Stimulated activated naive B cell treated with anti-CD40 and anti-IgM and Interleukin-4, amounts not matched to agents 10 μg/mL and 1 μg/mL and 100 μg/mL, for 72 hours (primary cell): Measurements from ENCODE around the gene DGAT2.

ENCODE experiments used
- ATAC-seq, 2 donors: fragments of 150-1000 bp; cut with Tn5 transposase; replicated peaks; 2 replicates each; pipeline ENCODE4 v1.10.0; 2021; ENCODE audit warnings: moderate library complexity in 1 of 2
- DNase-seq: peaks from one replicate; pipeline ENCODE4 v3.0.0; 2021
- H3K27ac Mint-ChIP-seq: one replicate; pipeline ENCODE4 v1.8.0; 2022; ENCODE audit warnings: mild to moderate bottlenecking, mixed read lengths
- H3K27me3 Mint-ChIP-seq, 2 donors: one replicate each; pipeline ENCODE4 v1.8.0; 2022; ENCODE audit warnings: mixed read lengths in 2 of 2
- H3K36me3 Mint-ChIP-seq, 2 donors: one replicate each; pipeline ENCODE4 v1.8.0; 2022; ENCODE audit warnings: mixed read lengths in 2 of 2, mild to moderate bottlenecking in 1 of 2
- H3K4me1 Mint-ChIP-seq, 2 donors: one replicate each; pipeline ENCODE4 v1.8.0; 2022; ENCODE audit warnings: mixed read lengths in 2 of 2, mild to moderate bottlenecking in 1 of 2
- H3K4me3 Mint-ChIP-seq, 2 donors: one replicate each; pipeline ENCODE4 v1.8.0; 2022; ENCODE audit warnings: mild to moderate bottlenecking in 2 of 2, mixed read lengths in 2 of 2, moderate library complexity in 1 of 2
- H3K9me3 Mint-ChIP-seq, 2 donors: one replicate each; pipeline ENCODE4 v1.8.0; 2022; ENCODE audit warnings: mixed read lengths in 2 of 2, mild to moderate bottlenecking in 1 of 2

The DGAT2 gene

GRCh38 chr11:75765116-75765515, 3.5 kb upstream of the DGAT2 start:
- H3K27ac Mint-ChIP-seq = no peak overlapping the region
- ATAC-seq = no peak
- peaks cover 18 to 22% of the 10 kb centered on the region in 2 donors for H3K4me1 Mint-ChIP-seq
- H3K4me3 Mint-ChIP-seq = no peak overlapping the region
- H3K9me3 Mint-ChIP-seq = no peaks in the 10 kb centered on the region
- peaks cover 0 to 12% of the 10 kb centered on the region in 2 donors for H3K27me3 Mint-ChIP-seq
- DNase-seq = no peak
- H3K36me3 Mint-ChIP-seq = no peaks in the 10 kb centered on the region

GRCh38 chr11:75766443-75767227, 1.9 kb upstream of the DGAT2 start:
- peaks cover 0 to 3% of the 10 kb centered on the region in 2 donors for H3K36me3 Mint-ChIP-seq
- no peak overlapping the region for H3K4me3 Mint-ChIP-seq
- no peak overlapping the region for H3K27ac Mint-ChIP-seq
- peaks cover 0 to 6% of the 10 kb centered on the region in 2 donors for H3K27me3 Mint-ChIP-seq
- H3K9me3 Mint-ChIP-seq = no peaks in the 10 kb centered on the region
- DNase-seq = no peak
- peaks cover 32 to 37% of the 10 kb centered on the region in 2 donors for H3K4me1 Mint-ChIP-seq
- no peak for ATAC-seq

DNA sequence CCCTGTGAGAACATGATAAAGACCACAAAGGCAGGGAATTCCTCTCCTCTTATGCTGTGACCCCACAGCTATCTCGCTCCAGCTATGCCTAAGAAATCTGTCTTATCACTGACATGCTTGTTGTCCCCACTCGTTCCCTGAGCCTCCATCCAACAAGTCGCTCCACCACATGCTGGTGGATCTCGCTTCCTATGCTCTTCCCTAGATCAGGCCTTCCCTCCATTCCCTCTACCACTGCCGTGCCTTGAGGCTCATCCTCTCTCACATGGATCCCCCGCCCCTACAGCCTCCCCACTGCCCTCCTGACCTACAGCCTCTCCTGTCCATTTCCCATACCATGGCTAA, 1.4 kb upstream of the DGAT2 start:
- H3K4me3 Mint-ChIP-seq = peak overlapping the region in 1 of 2 donors; percentile 82
- no peaks in the 10 kb centered on the region for H3K9me3 Mint-ChIP-seq
- peaks cover 37 to 43% of the 10 kb centered on the region in 2 donors for H3K4me1 Mint-ChIP-seq
- no peak for DNase-seq
- peaks cover 0 to 6% of the 10 kb centered on the region in 2 donors for H3K27me3 Mint-ChIP-seq
- peaks cover 0 to 4% of the 10 kb centered on the region in 2 donors for H3K36me3 Mint-ChIP-seq
- H3K27ac Mint-ChIP-seq = peak overlapping the region; percentile 97
- no peak for ATAC-seq

DNA sequence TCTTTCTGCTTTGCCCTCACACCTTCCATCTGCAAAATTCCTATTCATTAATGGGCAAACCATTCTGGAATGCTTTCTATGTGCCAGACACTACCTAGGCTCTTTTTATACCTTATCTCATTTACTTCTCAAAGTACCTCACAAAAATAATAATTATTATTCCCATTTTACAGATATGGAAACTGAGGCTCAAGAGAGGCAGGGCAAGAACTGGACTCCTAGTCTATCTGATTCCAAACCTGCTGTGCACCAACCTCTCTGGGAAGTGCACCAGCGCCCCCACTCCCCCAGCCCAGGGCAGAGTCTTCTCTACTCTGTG, 826 bp upstream of the DGAT2 start:
- Mint-ChIP-seq H3K27ac (peak overlapping the region; percentile 97), H3K27me3 (peaks cover 0 to 6% of the 10 kb centered on the region in 2 donors), H3K4me1 (peaks cover 42 to 48% of the 10 kb centered on the region in 2 donors), H3K36me3 (peaks cover 0 to 9% of the 10 kb centered on the region in 2 donors), H3K9me3 (no peaks in the 10 kb centered on the region), H3K4me3 (peak overlapping the region; percentile 80 to 82)
- ATAC-seq (no peak), DNase-seq (no peak)

- H3K4me1 Mint-ChIP-seq = peaks cover 53 to 62% of the 10 kb centered on the region in 2 donors
- DNase-seq (no peak), ATAC-seq (peak in 1 of 2 donors; percentile 1)
- peak overlapping the region; percentile 82 for H3K27ac Mint-ChIP-seq
- peak overlapping the region; percentile 80 to 82 for H3K4me3 Mint-ChIP-seq
- peaks cover 4 to 14% of the 10 kb centered on the region in 2 donors for H3K36me3 Mint-ChIP-seq
- peaks cover 2 to 3% of the 10 kb centered on the region in 2 donors for H3K9me3 Mint-ChIP-seq
- peaks cover 0 to 6% of the 10 kb centered on the region in 2 donors for H3K27me3 Mint-ChIP-seq
Measured at GRCh38 chr11:75768909-75769771, 562 bp downstream of the DGAT2 start.

- peaks cover 55 to 72% of the 10 kb centered on the region in 2 donors for H3K4me1 Mint-ChIP-seq
- H3K36me3 Mint-ChIP-seq = peaks cover 4 to 15% of the 10 kb centered on the region in 2 donors
- no peak for DNase-seq
Measured at GRCh38 chr11:75770102-75770501, 1.5 kb downstream of the DGAT2 start.

GRCh38 chr11:75771646-75772410, 3.2 kb downstream of the DGAT2 start:
- no peak for ATAC-seq
- peaks cover 17 to 31% of the 10 kb centered on the region in 2 donors for H3K36me3 Mint-ChIP-seq
- peak overlapping the region; percentile 95 for H3K27ac Mint-ChIP-seq
- no peak overlapping the region for H3K4me3 Mint-ChIP-seq
- H3K27me3 Mint-ChIP-seq = no peaks in the 10 kb centered on the region
- H3K4me1 Mint-ChIP-seq = peaks cover 61 to 89% of the 10 kb centered on the region in 2 donors
- peaks cover 2 to 3% of the 10 kb centered on the region in 2 donors for H3K9me3 Mint-ChIP-seq
- no peak for DNase-seq

More at GRCh38 chr11:75770102-75770501, 1.5 kb downstream of the DGAT2 start:
- peak overlapping the region; percentile 80 for H3K27ac Mint-ChIP-seq
- ATAC-seq = no peak
- peaks cover 0 to 6% of the 10 kb centered on the region in 2 donors for H3K27me3 Mint-ChIP-seq
- peaks cover 2 to 3% of the 10 kb centered on the region in 2 donors for H3K9me3 Mint-ChIP-seq
- H3K4me3 Mint-ChIP-seq = peak overlapping the region; percentile 80 to 82

- DNase-seq = peak; percentile 75
- Mint-ChIP-seq H3K4me3 (peak overlapping the region in 1 of 2 donors; percentile 45), H3K9me3 (peaks cover 2 to 3% of the 10 kb centered on the region in 2 donors), H3K36me3 (peaks cover 20 to 43% of the 10 kb centered on the region in 2 donors), H3K27ac (peak overlapping the region; percentile 95), H3K4me1 (peaks cover 67 to 94% of the 10 kb centered on the region in 2 donors), H3K27me3 (no peaks in the 10 kb centered on the region)
- ATAC-seq = peak; percentile 90 to 92
Measured at GRCh38 chr11:75773595-75774353, 5.2 kb downstream of the DGAT2 start.

GRCh38 chr11:75775056-75775455, 6.5 kb downstream of the DGAT2 start:
- Mint-ChIP-seq H3K27me3 (no peaks in the 10 kb centered on the region), H3K4me3 (no peak overlapping the region), H3K9me3 (peaks cover 2 to 3% of the 10 kb centered on the region in 2 donors), H3K36me3 (peaks cover 23 to 48% of the 10 kb centered on the region in 2 donors), H3K4me1 (peaks cover 63 to 89% of the 10 kb centered on the region in 2 donors), H3K27ac (peak overlapping the region; percentile 11)
- no peak for DNase-seq
- no peak for ATAC-seq

DNA sequence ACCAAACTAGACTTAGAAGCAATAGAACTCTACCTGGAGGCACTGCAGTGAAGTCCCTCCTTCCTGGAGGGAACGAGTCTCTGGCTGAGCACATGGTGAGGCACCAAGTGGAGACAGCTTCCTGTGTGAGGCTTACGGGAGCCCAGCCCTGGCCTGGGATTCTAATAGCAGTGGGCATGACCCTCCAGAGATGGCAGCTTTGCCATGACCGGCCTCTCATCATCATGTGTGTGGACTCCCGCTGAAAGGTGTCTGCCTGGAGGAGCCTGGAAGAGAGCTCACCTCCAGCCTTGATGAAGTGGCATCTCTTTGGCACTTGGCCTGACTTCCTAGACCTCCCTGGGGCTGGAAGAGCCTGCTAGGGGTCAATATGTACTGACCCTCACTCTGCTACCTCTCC, 8.0 kb downstream of the DGAT2 start:
- Mint-ChIP-seq H3K9me3 (peaks cover 2 to 3% of the 10 kb centered on the region in 2 donors), H3K4me1 (peaks cover 49 to 77% of the 10 kb centered on the region in 2 donors), H3K4me3 (no peak overlapping the region), H3K27me3 (no peaks in the 10 kb centered on the region), H3K36me3 (peaks cover 27 to 53% of the 10 kb centered on the region in 2 donors), H3K27ac (no peak overlapping the region)
- ATAC-seq (no peak), DNase-seq (no peak)

DNA sequence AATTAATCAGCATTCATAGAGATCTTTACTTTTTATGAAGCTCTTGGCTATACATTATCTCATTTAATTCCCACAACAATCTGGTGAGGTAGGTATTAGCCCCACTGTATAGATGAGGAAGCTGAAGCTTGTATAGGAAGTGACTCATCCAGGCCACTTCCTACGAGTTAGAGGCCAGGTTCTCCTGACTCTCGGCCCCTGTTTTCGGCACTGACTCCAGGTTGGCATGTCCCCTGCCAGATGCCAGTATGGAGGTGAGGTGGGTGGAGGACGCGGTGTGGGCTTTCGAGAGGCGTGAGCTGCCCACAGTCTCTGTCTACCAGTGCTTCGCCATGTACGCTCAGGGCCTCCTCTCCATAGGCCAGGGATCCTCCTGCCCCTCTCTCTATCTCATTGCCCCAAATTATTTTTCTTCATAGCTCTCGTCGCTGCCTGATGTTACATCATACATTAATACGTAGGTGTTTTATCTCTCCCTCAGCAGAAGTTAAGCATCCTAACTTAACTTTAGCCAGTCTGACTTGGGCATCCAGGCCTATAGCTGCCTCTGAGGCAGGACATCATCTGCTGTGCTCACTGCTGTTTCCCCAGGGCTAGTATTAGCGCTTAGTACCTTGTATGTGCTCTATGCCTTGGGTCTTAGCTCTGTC, 9.0 kb downstream of the DGAT2 start:
- Mint-ChIP-seq H3K36me3 (peaks cover 27 to 52% of the 10 kb centered on the region in 2 donors), H3K4me1 (peaks cover 40 to 66% of the 10 kb centered on the region in 2 donors), H3K4me3 (no peak overlapping the region), H3K27me3 (no peaks in the 10 kb centered on the region), H3K27ac (peak overlapping the region; percentile 42), H3K9me3 (peaks cover 2 to 3% of the 10 kb centered on the region in 2 donors)
- DNase-seq = no peak
- no peak for ATAC-seq

GRCh38 chr11:75778962-75779361, 10.4 kb downstream of the DGAT2 start:
- DNase-seq = no peak
- ATAC-seq = no peak
- H3K9me3 Mint-ChIP-seq = no peaks in the 10 kb centered on the region
- no peak overlapping the region for H3K4me3 Mint-ChIP-seq
- peaks cover 23 to 46% of the 10 kb centered on the region in 2 donors for H3K36me3 Mint-ChIP-seq
- no peak overlapping the region for H3K27ac Mint-ChIP-seq
- peaks cover 27 to 53% of the 10 kb centered on the region in 2 donors for H3K4me1 Mint-ChIP-seq
- no peaks in the 10 kb centered on the region for H3K27me3 Mint-ChIP-seq

DNA sequence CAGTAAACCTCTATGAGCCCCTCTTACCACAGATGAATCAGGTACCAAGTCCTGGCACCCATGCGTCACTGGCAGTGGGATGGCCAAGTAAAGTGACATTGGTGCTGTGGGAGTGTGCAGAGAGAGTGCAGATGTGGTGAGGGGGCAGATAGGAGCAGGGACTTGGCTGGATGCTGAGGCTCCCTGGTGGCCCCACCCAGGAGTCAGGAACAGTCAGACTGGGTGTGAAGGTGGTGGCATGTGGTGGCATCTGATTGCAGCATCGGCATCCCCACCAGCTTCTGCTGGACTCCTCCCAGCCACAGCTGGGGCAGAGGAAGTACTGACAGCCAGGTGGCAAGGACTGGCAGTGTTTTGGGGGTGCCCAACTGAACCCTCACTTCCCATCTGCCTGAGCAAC, 11.4 kb downstream of the DGAT2 start:
- DNase-seq (no peak), ATAC-seq (no peak)
- Mint-ChIP-seq H3K36me3 (peaks cover 28 to 51% of the 10 kb centered on the region in 2 donors), H3K27ac (peak overlapping the region; percentile 76), H3K27me3 (no peaks in the 10 kb centered on the region), H3K4me1 (peaks cover 26 to 43% of the 10 kb centered on the region in 2 donors), H3K9me3 (no peaks in the 10 kb centered on the region), H3K4me3 (no peak overlapping the region)
